Activated CD8-positive, alpha-beta memory T cell treated with anti-CD3 and anti-CD28 coated beads, Interleukin-2, amount 50 U/mL, for 48 hours (primary cell): Measurements from ENCODE around the gene MLLT11.

ENCODE experiments used
- DNase-seq: peaks from one replicate; pipeline ENCODE4 v3.0.0-alpha.2; 2020

MLLT11 gene, protein sequence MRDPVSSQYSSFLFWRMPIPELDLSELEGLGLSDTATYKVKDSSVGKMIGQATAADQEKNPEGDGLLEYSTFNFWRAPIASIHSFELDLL

DNA sequence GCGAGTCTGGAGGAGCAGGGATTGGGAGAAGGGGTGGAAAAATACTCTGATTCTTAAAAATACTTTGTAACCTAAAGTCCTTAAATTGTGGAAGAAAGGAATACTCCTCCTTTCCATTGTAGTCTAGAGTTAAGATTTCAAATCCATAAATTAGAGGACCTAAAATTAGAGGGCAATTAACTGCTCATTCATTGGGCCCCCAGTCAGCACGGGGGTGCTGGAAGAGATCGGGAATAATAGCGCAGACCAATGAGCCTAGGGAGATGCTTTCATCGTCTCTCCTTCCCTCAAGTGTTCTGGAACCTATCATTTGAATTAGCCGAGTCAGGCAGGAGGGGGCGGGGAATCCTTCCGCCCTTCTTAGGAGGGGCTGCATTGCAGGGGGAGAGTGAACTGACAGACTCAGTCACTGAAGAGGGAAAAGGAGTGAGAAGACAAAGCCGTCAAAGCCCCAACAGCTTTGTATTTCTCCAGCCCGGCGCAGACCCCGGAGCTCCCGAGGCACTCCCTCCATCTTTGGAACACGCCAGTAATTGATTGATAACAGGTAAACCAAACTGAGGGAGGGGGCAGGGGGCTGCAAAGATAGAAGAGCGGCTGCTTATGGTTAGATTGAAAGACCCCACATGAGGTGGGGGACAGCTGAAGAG is at the start of gene MLLT11:
TSS of gene MLLT11 (plus strand) at position 391 of the 650 bp plus-strand sequence. CDS start 6,828 bp downstream, outside the sequence.
- peak; percentile 63 for DNase-seq

DNA sequence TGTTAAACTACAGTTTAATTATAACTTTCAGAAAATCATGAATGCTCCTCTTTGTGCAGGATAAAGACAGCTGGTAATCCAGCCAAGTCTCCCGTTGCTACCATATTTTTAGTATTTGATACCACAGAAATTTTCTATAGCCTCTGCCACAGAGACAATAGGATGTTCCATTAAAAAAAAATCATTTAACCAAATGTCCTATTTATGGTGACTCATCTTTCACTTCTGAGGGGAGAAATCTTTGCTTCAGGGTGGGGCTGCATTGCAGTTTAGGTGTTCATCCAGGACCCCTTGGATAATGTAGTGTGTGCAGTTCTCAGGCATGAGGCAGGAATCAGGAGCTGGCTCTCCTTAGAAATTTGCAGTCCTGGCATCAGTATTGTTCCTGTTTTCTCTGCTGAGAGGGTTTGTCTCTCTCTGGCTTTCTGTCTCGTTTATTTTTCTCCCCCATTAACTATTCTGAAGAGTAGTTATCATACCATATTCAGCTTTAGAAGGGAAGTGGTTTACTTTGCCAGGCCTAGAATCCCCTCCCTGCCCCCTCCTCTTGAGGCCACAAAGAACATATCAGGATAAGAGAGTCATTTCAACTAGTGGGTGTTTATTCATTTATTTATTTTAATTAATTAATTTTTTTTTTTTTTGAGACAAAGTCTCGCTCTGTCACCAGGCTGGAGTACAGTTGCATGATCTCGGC is 48.9 kb upstream of the MLLT11 start:
- no peak for DNase-seq

DNA sequence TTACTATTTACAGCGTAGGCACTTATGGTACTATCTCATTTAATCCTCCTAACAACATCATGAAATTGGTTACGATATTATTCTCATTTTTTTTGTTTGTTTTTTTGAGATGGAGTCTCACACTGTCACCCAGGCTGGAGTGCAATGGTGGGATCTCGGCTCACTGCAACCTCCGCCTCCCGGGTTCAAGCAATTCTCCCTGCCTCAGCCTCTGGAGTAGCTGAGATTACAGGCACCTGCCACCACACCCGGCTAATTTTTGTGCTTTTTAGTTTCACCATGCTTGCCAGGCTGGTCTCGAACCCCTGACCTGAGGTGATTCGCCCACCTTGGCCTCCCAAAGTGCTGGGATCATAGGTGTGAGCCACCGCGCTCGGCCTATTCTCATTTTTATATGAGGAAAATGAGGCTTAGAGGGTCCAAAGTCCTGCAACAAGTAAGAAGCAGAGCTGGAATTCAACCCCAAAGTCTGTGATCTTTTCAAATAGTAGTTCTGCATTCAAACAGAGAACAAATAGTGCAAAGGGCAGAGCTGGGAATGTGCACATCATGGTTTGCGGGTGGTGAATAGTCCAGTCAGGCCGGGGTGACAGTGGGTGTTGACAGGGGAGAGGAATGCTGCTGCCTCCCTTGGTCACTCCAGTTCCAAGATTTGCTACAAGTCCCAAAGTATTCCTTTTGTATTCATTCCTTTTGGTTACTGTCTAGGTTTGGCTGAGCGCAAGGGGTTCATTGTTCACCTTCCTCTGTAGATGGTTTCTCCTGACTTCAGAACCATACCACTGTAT is 47.3 kb upstream of the MLLT11 start:
- DNase-seq = no peak

DNA sequence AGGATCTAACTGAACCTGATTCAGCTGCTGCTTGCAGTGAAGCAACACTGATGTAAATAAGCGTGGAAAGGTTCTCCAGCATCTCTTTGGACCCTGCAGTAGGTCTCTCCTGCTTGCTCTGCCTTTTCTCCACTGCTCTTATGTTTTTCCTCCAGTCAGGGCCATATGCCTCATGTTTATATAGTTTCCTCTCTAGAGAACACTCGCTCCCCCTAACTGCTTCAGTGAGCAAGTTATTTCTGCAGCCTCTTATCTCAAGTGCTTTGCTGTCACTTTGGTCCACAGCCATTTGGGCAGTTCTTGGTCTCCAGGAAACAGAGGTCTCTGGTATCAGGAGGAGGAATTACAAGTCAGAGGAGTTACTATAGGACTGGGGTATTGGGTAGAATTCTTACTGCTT is 46.7 kb upstream of the MLLT11 start:
- no peak for DNase-seq

DNA sequence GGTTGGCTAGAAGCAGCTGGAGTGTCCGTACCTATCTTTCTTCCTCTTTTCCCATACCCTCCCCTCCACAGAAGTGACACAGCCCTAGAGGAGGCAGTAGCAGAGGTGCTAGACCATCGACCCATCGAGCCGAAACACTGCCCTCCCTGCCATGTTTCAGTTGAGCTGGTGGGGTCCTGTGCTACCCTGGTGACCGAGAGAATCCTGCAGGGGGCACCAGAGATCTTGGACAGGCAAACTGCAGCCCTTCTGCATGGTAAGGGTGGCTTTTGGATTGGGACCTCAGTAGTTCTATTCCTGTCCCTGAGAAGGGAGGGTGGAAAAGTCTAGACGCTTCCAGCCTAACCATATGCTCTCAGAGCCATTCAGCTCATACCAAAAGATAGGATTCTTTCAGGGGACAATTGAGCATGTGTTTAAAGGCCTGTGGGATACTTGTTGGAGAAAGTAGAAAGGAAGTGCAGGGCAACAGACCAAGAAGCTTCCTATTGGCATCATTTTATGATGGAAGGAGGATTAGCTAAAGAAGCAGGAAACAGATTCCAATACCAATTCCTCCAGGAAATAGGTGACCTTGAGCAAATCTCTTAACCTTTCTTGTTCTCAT is 35.6 kb upstream of the MLLT11 start:
- peak; percentile 88 for DNase-seq

DNA sequence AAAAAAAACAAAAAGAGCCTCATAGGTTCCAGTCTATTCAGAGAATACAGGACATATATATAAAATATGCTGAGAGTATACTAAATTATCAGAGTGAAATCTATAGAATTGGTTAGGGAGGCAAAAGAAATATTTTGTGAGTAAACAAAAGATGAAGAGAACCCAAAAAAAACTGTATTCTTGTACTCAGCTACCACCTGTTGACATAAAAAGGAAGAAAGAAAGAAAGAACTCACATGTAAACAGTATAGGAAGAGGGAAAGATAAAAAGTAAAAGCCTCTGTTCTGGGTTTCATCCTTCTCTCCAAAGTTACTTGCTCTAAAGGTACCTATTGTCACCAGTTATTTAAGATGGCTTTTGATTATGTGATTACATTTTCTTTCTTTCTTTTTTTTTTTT is 33.7 kb upstream of the MLLT11 start:
- DNase-seq = no peak

DNA sequence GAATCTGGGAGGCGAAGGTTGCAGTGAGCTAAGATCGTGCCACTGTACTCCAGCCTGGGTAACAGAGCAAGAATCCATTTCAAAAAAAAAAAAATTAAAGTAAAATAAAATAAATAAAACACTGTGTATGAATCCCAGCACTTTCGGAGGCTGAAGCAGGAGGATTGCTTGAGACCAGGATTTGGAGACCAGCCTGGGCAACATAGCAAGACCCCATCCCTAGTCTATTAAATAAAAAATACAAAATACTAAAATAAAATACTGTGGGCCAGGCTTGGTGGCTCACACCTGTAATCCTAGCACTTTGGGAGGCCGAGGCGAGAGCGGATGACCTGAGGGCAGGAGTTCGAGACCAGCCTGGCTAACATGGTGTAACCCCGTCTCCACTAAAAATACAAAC is 28.0 kb upstream of the MLLT11 start:
- DNase-seq = no peak

DNA sequence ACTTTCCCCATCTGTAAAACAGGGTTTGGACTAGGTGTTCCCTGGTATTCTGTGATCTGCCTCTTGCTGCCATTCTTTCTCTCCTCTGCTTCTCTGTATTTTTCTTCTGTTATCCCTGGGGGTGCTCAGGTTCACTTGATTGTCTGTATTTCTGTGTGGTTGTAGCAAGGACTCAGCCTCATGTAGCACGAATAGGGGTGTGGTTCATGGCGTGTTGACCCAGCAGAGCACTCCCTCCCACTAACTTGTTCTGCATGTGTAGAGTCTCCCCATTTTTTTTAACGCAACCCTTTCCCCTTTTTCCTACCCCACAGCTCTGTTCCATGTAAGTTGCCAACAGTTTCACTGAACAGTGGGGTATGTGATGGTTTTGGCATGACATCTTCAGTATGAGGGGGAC is 25.0 kb upstream of the MLLT11 start:
- DNase-seq = no peak

DNA sequence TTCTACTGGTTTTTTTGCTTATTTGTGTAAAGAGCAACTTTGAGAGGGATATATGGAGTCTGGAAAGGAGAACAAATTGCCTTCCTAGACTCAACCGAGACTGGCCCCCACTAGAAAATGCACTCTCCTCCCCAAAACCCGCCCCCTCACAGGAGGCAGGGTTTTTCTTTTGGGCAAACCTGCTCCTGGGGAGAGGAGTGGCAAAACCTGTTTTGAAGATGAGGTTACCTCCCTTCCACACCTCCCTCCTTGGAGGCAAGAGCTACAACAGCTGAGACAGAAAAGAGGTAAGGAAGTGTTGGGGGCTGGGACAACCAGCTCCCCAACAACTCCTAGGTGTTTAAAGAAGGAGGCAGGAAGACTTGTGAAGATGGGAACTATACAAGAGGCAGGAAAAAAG is 23.8 kb upstream of the MLLT11 start, which contains the start of gene BNIPL:
TSS of gene BNIPL (plus strand) at position 231 of the 400 bp plus-strand sequence. CDS start at position 371, 140 bp downstream.
- no peak for DNase-seq

DNA sequence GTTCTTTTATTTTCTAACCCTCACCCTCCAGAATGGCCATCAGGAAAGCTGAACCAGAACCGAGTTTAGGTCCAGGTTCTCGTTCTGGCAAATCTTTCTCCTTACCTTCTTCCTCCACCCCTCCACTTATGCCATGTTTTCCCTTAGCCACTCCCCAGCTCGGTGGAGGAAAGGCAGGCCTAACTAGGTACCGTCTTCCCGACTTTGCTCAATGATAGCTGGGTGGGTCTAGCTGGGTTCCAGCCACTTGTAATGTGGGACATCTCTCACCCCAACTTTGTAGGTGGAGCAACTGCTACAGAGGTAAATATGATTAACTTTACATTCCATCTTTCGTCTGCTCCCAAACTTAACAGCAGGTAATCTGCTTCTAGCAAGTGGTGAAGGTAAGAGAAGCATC is 23.2 kb upstream of the MLLT11 start:
- DNase-seq = no peak

DNA sequence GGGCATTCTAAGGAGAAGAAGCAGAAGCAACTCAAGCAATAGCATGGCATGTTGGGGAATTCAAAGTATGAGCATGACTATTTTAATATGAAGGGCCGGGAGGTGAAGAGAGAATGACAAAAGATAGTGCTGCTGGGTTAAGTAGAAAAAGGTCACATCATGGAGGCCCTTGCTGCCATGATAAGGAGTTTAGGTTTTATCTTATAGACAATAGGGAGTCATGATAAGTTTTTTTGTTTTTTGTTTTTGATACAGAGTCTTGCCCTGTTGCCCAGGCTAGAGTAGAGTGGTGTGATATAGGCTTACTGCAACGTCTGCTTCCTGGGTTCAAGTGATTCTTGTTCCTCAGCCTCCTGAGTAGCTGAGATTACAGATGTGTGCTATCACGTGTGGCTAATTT is 20.7 kb upstream of the MLLT11 start:
- no peak for DNase-seq

DNA sequence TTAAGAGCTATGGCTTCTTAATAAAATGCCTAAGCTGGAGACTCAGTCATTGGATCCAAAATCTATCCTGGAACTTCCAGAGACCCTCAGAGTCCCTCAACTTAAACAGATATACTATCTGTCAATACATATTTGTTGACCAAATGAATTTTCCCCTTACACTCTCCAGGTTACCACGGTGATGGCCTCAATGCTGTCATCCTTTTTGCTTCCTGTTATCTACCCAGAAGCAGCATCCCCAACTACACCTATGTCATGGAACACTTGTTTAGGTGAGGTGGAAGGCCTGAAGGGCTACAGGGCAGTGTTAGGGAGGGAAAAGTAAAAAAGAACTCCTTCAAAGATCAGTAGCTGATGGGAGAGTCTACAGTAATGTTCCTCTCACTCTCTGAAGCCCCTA is 17.0 kb upstream of the MLLT11 start:
- no peak for DNase-seq

DNA sequence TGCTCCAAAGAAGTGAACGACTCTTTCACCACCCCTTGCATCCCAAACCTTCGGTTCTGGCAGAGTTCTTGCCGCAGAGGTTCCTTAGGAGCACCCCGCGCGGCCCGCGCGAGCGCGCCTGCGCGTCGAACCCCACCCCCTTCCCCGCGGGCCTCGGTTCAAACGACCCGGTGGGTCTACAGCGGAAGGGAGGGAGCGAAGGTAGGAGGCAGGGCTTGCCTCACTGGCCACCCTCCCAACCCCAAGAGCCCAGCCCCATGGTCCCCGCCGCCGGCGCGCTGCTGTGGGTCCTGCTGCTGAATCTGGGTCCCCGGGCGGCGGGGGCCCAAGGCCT is 12.6 kb upstream of the MLLT11 start, which contains the start of gene C1orf56:
TSS of gene C1orf56 (plus strand) at position 161 of the 334 bp plus-strand sequence. CDS start at position 258, 97 bp downstream.
- DNase-seq = peak; percentile 83

DNA sequence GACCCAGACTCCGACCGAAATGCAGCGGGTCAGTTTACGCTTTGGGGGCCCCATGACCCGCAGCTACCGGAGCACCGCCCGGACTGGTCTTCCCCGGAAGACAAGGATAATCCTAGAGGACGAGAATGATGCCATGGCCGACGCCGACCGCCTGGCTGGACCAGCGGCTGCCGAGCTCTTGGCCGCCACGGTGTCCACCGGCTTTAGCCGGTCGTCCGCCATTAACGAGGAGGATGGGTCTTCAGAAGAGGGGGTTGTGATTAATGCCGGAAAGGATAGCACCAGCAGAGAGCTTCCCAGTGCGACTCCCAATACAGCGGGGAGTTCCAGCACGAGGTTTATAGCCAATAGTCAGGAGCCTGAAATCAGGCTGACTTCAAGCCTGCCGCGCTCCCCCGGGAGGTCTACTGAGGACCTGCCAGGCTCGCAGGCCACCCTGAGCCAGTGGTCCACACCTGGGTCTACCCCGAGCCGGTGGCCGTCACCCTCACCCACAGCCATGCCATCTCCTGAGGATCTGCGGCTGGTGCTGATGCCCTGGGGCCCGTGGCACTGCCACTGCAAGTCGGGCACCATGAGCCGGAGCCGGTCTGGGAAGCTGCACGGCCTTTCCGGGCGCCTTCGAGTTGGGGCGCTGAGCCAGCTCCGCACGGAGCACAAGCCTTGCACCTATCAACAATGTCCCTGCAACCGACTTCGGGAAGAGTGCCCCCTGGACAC is 12.1 kb upstream of the MLLT11 start:
- peak; percentile 82 for DNase-seq

DNA sequence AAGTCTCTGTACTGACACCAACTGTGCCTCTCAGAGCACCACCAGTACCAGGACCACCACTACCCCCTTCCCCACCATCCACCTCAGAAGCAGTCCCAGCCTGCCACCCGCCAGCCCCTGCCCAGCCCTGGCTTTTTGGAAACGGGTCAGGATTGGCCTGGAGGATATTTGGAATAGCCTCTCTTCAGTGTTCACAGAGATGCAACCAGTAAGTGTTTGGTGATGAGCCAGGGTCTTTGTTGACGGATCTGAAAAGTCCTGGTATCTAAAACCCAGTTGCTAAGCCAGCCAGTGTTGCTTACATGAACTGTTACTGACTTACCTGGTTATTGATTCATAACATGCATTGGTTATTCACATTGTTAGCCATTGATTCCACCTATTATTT is 11.6 kb upstream of the MLLT11 start:
- no peak for DNase-seq

DNA sequence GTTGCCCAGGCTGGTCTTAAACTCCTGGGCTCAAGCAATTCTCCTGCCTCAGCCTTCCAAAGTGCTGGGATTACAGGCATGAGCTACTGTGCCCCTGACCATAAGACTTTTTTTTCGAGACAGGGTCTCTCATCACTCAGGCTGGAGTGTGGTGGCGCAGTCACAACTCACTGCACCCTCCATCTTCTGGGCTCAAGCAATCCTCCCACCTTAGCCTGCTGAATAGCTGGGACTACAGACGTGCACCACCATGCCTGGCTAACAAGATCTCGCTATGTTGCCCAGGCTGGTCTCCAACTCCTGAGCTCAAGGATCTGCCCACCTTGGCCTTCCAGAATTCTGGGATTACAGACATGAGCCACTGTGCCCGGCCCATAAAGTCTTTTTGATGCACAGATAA is 10.7 kb upstream of the MLLT11 start:
- DNase-seq = no peak

DNA sequence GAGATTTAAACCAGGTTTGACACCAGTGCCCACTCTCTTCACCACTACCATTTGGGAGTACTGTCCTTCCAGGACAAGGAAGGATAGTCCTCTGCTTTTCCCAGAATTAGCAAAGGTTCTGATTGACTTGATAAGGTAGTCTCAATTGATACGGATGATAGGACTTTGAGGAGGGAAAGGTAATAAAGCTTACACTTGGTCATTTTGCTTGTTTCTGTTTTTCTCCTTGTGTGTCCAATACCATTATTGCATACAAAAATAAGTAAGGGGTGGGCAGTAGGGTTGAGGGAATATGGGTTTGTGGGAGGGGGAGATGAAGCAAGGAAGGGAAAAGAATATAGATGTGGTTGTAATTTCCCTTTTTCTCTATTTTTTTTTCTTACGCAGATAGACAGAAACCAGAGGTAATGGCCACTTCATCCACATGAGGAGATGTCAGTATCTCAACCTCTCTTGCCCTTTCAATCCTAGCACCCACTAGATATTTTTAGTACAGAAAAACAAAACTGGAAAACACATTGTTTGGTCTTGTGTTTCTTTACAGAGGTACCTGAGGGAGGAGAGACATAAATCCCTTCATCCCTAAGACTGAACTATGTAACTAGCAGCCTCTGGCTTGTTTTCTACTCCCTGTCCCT is 10.0 kb upstream of the MLLT11 start:
- DNase-seq = no peak

DNA sequence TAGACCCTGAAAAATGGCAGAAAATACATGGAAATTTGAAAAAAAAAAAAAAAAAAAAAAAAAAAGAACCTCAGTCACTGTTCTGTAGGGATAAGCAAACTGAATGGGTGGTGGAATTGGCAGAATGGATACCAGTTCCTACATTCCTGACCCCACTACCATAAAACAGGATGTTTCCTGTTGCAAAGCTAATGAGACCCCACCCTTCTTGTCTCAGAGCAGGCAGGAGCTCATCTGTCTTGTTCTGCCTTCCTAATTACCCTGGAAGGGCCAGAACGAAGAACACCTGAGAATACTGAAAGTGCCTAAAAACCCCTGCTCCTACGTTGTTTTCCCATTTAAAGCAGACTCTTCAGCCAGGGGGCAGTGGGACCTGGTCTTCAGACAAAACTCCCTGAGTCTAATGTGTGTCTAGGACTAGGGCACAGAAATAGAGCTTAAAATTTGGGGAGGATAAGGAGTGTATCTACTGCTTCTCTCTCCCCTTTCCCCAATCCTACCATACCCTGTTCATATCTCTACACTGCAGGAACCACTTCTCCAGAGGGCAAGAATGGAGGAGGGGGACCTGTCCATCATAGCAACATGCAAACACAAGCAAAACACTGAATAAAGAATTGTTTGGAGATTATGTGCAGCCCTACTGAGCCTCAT is 8.7 kb upstream of the MLLT11 start:
- no peak for DNase-seq

DNA sequence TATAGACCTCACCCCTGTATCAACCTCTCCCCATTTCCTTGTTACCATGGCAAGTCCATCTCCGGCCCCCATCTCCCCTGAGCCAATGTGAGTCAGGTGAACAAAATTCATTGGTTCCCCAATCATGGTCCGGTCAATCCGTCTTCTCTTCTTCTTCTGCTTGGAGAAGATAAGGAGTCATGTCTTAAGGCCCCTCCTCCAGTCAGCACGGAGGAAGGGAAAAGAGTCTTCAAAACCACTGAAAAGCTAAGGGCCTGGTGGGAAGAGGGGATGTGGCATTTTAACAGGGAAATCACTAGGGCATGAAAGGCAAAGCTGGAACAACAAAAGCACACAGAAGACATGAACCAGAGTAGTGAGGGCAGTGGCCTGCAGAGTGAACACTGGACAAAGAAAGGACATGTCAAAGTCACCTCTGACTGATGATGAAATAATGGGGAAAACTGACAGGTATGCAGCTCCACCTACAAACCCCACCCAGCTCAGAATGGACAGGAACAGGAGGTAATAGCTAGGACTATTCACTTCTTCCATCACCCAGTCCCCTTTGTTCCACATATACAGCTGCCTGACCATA is 5.1 kb upstream of the MLLT11 start:
- DNase-seq = no peak

DNA sequence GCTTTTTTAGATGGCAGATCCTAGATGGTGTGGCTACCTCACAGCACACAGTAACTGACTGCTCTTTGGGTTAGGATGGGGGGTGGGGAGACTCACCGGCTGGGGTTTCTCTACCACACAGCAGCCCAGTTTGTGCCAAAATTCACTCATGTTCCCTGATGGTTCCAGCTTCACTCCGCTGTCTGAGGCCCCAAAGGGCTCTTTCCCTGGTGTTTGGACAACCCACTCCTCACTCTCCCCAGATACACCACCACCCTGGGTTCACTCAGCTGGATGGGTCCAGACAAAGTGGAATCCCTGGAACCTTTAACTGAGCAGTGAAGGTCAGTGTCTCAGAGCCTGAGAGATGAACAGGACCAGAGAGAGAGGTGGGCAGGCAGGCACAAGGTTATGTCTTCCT is 4.6 kb upstream of the MLLT11 start:
- DNase-seq = no peak

DNA sequence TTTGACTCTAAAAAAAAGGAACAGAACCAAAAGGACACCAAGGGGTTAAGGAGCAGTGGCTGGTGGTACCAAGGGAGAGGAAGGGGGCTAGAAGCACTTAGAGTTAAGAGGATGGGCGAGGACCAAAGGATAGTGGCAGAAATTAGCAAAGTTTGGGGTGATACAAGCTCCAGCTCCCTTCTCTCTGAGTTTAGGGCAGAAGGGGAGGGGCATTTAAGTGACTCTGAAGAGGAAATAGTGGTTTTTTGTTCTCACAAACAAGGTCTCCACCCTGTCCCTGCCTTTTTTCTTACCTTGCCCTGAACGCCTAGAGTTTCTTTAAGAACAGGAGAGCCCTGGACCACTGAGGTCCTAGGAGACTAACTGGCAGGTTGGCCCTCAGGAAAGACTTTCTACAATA is 4.0 kb upstream of the MLLT11 start:
- DNase-seq = no peak
